HepG2 (cell line): Measurements from ENCODE around the gene RPS27L. TPM values are rescaled to one million over a fixed set of nuclear protein-coding genes. Genes with fewer than 3 reads are reported as not detected.

Source experiments
- JARID2 ChIP-seq: sonication (generic); formaldehyde crosslinking; IDR thresholded peaks from 2 replicates; pipeline ENCODE4 v1.8.1; 2023; ENCODE audit warnings: missing genetic modification reagents, inconsistent platforms; ENCODE audit not compliant: insufficient replicate concordance
- LCORL ChIP-seq, 2 experiments: fragments of 450-650 bp in 1 of 2; sonication (generic) in 1 of 2; formaldehyde crosslinking in 1 of 2; IDR thresholded peaks; 2 replicates each; pipeline versions ENCODE4 v1.5.0 to v1.6.1; 2017 to 2020; ENCODE audit warnings: antibody characterized with exemption in 1 of 2, missing genetic modification reagents in 1 of 2
- NFKBIZ ChIP-seq: IDR thresholded peaks from 2 replicates; pipeline ENCODE4 v1.6.1; 2018; ENCODE audit warnings: missing genetic modification reagents, missing compliant biosample characterization
- SALL1 ChIP-seq: sonication (generic); formaldehyde crosslinking; IDR thresholded peaks from 2 replicates; pipeline ENCODE4 v1.8.0; 2022; ENCODE audit warnings: mild to moderate bottlenecking, missing genetic modification reagents
- SAP130 ChIP-seq: IDR thresholded peaks from 2 replicates; pipeline ENCODE4 v1.6.1; 2016; ENCODE audit warnings: low read depth
- SMAD3 ChIP-seq: sonication (generic); formaldehyde crosslinking; IDR thresholded peaks from 2 replicates; pipeline ENCODE4 v1.4.0; 2020; ENCODE audit warnings: missing genetic modification reagents
- SYNCRIP ChIP-seq: fragments of 200-400 bp; formaldehyde crosslinking; IDR thresholded peaks from 2 replicates; pipeline ENCODE4 v1.6.1; 2018; ENCODE audit warnings: mild to moderate bottlenecking, low read depth, low read length; ENCODE audit not compliant: insufficient read depth
- ZBTB7B ChIP-seq: sonication (generic); formaldehyde crosslinking; IDR thresholded peaks from 2 replicates; pipeline ENCODE4 v1.4.0; 2020; ENCODE audit warnings: missing genetic modification reagents
- ZNF20 ChIP-seq: sonication (generic); formaldehyde crosslinking; IDR thresholded peaks from 2 replicates; pipeline ENCODE4 v1.4.0; 2020; ENCODE audit warnings: mild to moderate bottlenecking, moderate library complexity, missing genetic modification reagents
- ZNF264 ChIP-seq: sonication (generic); formaldehyde crosslinking; IDR thresholded peaks from 2 replicates; pipeline ENCODE4 v1.4.0; 2020; ENCODE audit warnings: missing genetic modification reagents
- ZNF343 ChIP-seq: sonication (generic); formaldehyde crosslinking; IDR thresholded peaks from 2 replicates; pipeline ENCODE4 v1.4.0; 2020; ENCODE audit warnings: mild to moderate bottlenecking, missing genetic modification reagents
- ZNF350 ChIP-seq: sonication (generic); formaldehyde crosslinking; IDR thresholded peaks from 2 replicates; pipeline ENCODE4 v1.4.0; 2020; ENCODE audit warnings: mild to moderate bottlenecking, low read depth, missing genetic modification reagents, borderline replicate concordance
- ZNF432 ChIP-seq: sonication (generic); formaldehyde crosslinking; IDR thresholded peaks from 2 replicates; pipeline ENCODE4 v1.5.0; 2020; ENCODE audit warnings: missing genetic modification reagents, mild to moderate bottlenecking, borderline replicate concordance
- ZNF792 ChIP-seq: IDR thresholded peaks from 2 replicates; pipeline ENCODE4 v1.6.1; 2016
- polyA plus RNA-seq, 8 experiments: library from polyadenylated mRNA; depleted of rRNA in 3 of 8; stranded (reverse) in 7 of 8; unstranded in 1 of 8; fragments of >200 nt; fragmentation: Illumina TruSeq in 4 of 8; extraction: Trizol in 4 of 8; gene quantifications; 2 replicates each; pipeline versions ENCODE4 v1.2.1 to v1.2.3, GENCODE V29; 2011 to 2016; ENCODE audit warnings: low read depth in 4 of 8, missing spikeins in 1 of 8, mixed read lengths in 1 of 8; ENCODE audit not compliant: insufficient read depth in 1 of 8
- total RNA-seq, 5 experiments: library from RNA; depleted of rRNA; stranded (reverse); fragments of >200 nt; fragmentation: Illumina TruSeq; extraction: Trizol; gene quantifications; 2 replicates each; pipeline ENCODE4 v1.2.3, GENCODE V29; 2016; ENCODE audit warnings: low read depth in 1 of 5
- TF ChIP-seq, protein P1 (sequence below): IDR thresholded peaks from 2 replicates; pipeline ENCODE4 v1.6.1; 2016
- TF ChIP-seq, protein P2 (sequence below): sonication (generic); formaldehyde crosslinking; IDR thresholded peaks from 2 replicates; pipeline ENCODE4 v1.5.0; 2020; ENCODE audit warnings: mild to moderate bottlenecking, missing genetic modification reagents
- TF ChIP-seq, protein P3 (sequence below): sonication (generic); formaldehyde crosslinking; IDR thresholded peaks from 2 replicates; pipeline ENCODE4 v1.8.0; 2022; ENCODE audit warnings: mild to moderate bottlenecking, missing genetic modification reagents, moderate library complexity
- TF ChIP-seq, protein P4 (sequence below): sonication (generic); IDR thresholded peaks from 2 replicates; pipeline ENCODE4 v1.6.1; 2016; ENCODE audit warnings: low read depth, borderline replicate concordance
- TF ChIP-seq, protein P5 (sequence below): sonication (generic); formaldehyde crosslinking; IDR thresholded peaks from 2 replicates; pipeline ENCODE4 v1.5.1; 2020; ENCODE audit warnings: missing genetic modification reagents, mild to moderate bottlenecking, borderline replicate concordance
- TF ChIP-seq, protein P6 (sequence below): sonication (generic); formaldehyde crosslinking; conservative IDR thresholded peaks from 2 replicates; pipeline ENCODE4 v1.4.0; 2020; ENCODE audit warnings: missing genetic modification reagents
- TF ChIP-seq, protein P7 (sequence below): sonication (generic); formaldehyde crosslinking; IDR thresholded peaks from 2 replicates; pipeline ENCODE4 v1.4.0; 2020; ENCODE audit warnings: missing genetic modification reagents, borderline replicate concordance

Gene RPS27L
- total and polyA plus RNA-seq, 2 of the 13 experiments (the other 11 are each of a cell fraction or from before 2014, with no cell fraction given), result 231 to 433 TPM

DNA sequence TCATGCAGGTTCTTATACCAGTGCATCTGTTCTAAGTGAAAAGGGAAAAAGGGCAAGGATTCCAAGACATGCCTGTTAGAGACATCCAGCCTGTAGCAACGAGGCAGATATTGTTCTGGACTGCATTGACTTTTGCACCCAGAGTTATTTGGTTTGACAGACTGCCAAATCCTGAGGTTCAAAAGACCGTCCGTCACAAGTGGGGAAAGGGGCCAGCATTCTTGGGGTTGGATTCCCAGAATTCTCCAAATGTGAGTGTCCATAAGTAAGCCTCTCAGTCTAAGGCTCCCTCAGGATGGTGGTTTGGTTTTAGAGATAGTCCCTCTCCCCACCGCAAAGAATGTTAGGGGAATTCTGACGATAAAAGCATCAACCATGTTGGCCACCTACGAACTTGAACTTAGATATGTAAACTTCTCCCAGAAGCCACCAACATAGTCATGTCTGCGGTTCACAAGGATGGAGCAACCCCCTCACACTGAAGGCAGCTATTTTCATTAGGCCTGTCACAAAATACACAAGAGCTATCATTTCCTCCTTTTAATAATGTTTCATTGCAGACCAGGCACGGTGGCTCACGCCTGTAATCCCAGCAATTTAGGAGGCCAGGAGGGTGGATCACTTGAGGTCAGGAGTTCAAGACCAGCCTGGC, 49.3 kb downstream of the RPS27L start (continued):
- TF ChIP-seq, protein P1, sequence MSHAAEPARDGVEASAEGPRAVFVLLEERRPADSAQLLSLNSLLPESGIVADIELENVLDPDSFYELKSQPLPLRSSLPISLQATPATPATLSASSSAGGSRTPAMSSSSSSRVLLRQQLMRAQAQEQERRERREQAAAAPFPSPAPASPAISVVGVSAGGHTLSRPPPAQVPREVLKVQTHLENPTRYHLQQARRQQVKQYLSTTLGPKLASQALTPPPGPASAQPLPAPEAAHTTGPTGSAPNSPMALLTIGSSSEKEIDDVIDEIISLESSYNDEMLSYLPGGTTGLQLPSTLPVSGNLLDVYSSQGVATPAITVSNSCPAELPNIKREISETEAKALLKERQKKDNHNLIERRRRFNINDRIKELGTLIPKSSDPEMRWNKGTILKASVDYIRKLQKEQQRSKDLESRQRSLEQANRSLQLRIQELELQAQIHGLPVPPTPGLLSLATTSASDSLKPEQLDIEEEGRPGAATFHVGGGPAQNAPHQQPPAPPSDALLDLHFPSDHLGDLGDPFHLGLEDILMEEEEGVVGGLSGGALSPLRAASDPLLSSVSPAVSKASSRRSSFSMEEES (CRISPR knock-in tag), result peak; percentile 69
- TF ChIP-seq ZNF343 (CRISPR knock-in tag) (no peak), ZNF792 (peak; percentile 84), NFKBIZ (CRISPR knock-in tag) (peak; percentile 42; the same call in 1 of the 2 replicates), ZNF20 (CRISPR knock-in tag) (no peak), ZNF432 (no peak), SALL1 (peak; percentile 91), LCORL (IDR thresholded peaks at IDR 0.05) (peak; percentile 82; the same call in 1 of the 2 replicates), LCORL (CRISPR knock-in tag; IDR thresholded peaks at IDR 0.05) (peak; percentile 98; the same call in 1 of the 2 replicates), SYNCRIP (no peak), SMAD3 (CRISPR knock-in tag) (peak; percentile 85), ZNF350 (CRISPR knock-in tag) (peak; percentile 62; the same call in 1 of the 2 replicates), JARID2 (CRISPR knock-in tag) (peak; percentile 64), ZBTB7B (CRISPR knock-in tag) (peak; percentile 85), ZNF264 (peak; percentile 70), SAP130 (CRISPR knock-in tag) (peak; percentile 81)
- TF ChIP-seq, protein P2, sequence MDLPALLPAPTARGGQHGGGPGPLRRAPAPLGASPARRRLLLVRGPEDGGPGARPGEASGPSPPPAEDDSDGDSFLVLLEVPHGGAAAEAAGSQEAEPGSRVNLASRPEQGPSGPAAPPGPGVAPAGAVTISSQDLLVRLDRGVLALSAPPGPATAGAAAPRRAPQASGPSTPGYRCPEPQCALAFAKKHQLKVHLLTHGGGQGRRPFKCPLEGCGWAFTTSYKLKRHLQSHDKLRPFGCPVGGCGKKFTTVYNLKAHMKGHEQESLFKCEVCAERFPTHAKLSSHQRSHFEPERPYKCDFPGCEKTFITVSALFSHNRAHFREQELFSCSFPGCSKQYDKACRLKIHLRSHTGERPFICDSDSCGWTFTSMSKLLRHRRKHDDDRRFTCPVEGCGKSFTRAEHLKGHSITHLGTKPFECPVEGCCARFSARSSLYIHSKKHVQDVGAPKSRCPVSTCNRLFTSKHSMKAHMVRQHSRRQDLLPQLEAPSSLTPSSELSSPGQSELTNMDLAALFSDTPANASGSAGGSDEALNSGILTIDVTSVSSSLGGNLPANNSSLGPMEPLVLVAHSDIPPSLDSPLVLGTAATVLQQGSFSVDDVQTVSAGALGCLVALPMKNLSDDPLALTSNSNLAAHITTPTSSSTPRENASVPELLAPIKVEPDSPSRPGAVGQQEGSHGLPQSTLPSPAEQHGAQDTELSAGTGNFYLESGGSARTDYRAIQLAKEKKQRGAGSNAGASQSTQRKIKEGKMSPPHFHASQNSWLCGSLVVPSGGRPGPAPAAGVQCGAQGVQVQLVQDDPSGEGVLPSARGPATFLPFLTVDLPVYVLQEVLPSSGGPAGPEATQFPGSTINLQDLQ (CRISPR knock-in tag), result no peak
- TF ChIP-seq, protein P3, sequence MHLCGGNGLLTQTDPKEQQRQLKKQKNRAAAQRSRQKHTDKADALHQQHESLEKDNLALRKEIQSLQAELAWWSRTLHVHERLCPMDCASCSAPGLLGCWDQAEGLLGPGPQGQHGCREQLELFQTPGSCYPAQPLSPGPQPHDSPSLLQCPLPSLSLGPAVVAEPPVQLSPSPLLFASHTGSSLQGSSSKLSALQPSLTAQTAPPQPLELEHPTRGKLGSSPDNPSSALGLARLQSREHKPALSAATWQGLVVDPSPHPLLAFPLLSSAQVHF (CRISPR knock-in tag), result no peak
- TF ChIP-seq, protein P4, sequence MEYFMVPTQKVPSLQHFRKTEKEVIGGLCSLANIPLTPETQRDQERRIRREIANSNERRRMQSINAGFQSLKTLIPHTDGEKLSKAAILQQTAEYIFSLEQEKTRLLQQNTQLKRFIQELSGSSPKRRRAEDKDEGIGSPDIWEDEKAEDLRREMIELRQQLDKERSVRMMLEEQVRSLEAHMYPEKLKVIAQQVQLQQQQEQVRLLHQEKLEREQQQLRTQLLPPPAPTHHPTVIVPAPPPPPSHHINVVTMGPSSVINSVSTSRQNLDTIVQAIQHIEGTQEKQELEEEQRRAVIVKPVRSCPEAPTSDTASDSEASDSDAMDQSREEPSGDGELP, result peak; percentile 67; the same call in 1 of the 2 replicates
- TF ChIP-seq, protein P5, sequence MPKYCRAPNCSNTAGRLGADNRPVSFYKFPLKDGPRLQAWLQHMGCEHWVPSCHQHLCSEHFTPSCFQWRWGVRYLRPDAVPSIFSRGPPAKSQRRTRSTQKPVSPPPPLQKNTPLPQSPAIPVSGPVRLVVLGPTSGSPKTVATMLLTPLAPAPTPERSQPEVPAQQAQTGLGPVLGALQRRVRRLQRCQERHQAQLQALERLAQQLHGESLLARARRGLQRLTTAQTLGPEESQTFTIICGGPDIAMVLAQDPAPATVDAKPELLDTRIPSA (CRISPR knock-in tag), result no peak
- TF ChIP-seq, protein P6, sequence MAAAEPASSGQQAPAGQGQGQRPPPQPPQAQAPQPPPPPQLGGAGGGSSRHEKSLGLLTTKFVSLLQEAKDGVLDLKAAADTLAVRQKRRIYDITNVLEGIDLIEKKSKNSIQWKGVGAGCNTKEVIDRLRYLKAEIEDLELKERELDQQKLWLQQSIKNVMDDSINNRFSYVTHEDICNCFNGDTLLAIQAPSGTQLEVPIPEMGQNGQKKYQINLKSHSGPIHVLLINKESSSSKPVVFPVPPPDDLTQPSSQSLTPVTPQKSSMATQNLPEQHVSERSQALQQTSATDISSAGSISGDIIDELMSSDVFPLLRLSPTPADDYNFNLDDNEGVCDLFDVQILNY (CRISPR knock-in tag), result no peak
- TF ChIP-seq, protein P7, sequence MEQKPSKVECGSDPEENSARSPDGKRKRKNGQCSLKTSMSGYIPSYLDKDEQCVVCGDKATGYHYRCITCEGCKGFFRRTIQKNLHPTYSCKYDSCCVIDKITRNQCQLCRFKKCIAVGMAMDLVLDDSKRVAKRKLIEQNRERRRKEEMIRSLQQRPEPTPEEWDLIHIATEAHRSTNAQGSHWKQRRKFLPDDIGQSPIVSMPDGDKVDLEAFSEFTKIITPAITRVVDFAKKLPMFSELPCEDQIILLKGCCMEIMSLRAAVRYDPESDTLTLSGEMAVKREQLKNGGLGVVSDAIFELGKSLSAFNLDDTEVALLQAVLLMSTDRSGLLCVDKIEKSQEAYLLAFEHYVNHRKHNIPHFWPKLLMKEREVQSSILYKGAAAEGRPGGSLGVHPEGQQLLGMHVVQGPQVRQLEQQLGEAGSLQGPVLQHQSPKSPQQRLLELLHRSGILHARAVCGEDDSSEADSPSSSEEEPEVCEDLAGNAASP (CRISPR knock-in tag), result peak; percentile 60; the same call in 1 of the 2 replicates
